Right atrium auricular region (tissue), 2 donors: ENCODE results near the gene TDRD12. TPM values are rescaled to one million over a fixed set of nuclear protein-coding genes. Genes with fewer than 3 reads are reported as not detected.
"Not testable (repeated sequence)": the region's sequence is repeated elsewhere in the genome, so short reads cannot be mapped to it uniquely, and the experiment has no call there.

ENCODE experiments used
- DNase-seq: peaks from one replicate; pipeline ENCODE4 v3.0.0-alpha.2; 2019; ENCODE audit warnings: low spot score
- H3K27ac ChIP-seq, 2 donors: fragments of 200-600 bp; sonication (generic); 1 replicate in 1 of 2; 2 replicates in 1 of 2; pipeline ENCODE4 v1.5.1; 2016 to 2019
- H3K27me3 ChIP-seq, 2 donors: fragments of 200-600 bp; sonication (generic); one replicate each; pipeline versions ENCODE4 v1.5.1 to v1.6.0; 2017 to 2019
- H3K36me3 ChIP-seq: fragments of 200-600 bp; sonication (generic); one replicate; pipeline ENCODE4 v1.5.1; 2016
- H3K4me1 ChIP-seq, 2 donors: fragments of 200-600 bp; sonication (generic); one replicate each; pipeline versions ENCODE4 v1.5.1 to v1.6.0; 2017 to 2019
- H3K4me3 ChIP-seq, 2 donors: fragments of 200-600 bp; sonication (generic); 1 replicate in 1 of 2; 2 replicates in 1 of 2; pipeline ENCODE4 v1.5.1; 2017 to 2019; ENCODE audit warnings: mild to moderate bottlenecking in 1 of 2, moderate library complexity in 1 of 2
- H3K9me3 ChIP-seq, 2 donors: fragments of 200-600 bp; sonication (generic); one replicate each; pipeline ENCODE4 v1.5.1; 2019
- CTCF ChIP-seq, 2 donors: fragments of 200-600 bp; sonication (generic); IDR thresholded peaks; one replicate each; pipeline ENCODE4 v1.5.1; 2019; ENCODE audit warnings: antibody characterized with exemption in 2 of 2
- total RNA-seq, 2 donors: library from RNA; depleted of rRNA; stranded (reverse); fragments of >200 nt; gene quantifications; one replicate each; pipeline ENCODE4 v1.1.0, GENCODE V29; 2016

TDRD12 gene
- total RNA-seq, 2 donors from 2014 or later: 0.28 to 0.96 TPM

DNA sequence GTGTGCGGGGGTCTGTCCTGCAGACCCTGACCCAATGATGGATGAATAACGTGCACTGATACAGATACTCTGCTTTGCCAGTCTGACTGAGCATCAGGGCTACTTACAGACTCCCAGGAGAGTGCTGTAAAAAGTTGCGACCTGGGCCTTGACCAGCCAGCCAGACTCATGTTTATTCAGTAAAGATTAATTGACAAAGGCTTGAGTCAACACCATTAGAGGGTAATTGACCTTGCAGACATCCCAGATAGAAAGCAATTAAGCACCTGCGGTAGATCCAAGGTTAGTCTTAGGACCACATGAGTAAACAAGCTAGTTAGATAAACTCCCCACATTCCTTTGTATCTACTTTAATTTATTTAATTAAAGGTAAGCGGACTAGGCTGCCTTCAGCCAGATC lies 17.6 kb upstream of the TDRD12 start:
- no peak for TF ChIP-seq CTCF (IDR thresholded peaks at IDR 0.05)
- H3K36me3 ChIP-seq: peaks cover 42% of the 10 kb centered on the region
- H3K4me3 ChIP-seq: no peak overlapping the region

GRCh38 chr19:32704006-32704405 lies 15.6 kb upstream of the TDRD12 start:
- peaks cover 0 to 19% of the 10 kb centered on the region in 2 donors for H3K9me3 ChIP-seq
- H3K4me3 ChIP-seq, DNase-seq, H3K27ac ChIP-seq, H3K4me1 ChIP-seq, H3K27me3 ChIP-seq: not testable (repeated sequence)
- H3K36me3 ChIP-seq: peaks cover 35% of the 10 kb centered on the region

More for the DNA sequence above, 17.6 kb upstream of the TDRD12 start:
- H3K27me3 ChIP-seq: no peaks in the 10 kb centered on the region
- H3K27ac ChIP-seq: no peak overlapping the region
- peaks cover 0 to 1% of the 10 kb centered on the region in 2 donors for H3K4me1 ChIP-seq
- peaks cover 0 to 19% of the 10 kb centered on the region in 2 donors for H3K9me3 ChIP-seq
- no peak for DNase-seq

DNA sequence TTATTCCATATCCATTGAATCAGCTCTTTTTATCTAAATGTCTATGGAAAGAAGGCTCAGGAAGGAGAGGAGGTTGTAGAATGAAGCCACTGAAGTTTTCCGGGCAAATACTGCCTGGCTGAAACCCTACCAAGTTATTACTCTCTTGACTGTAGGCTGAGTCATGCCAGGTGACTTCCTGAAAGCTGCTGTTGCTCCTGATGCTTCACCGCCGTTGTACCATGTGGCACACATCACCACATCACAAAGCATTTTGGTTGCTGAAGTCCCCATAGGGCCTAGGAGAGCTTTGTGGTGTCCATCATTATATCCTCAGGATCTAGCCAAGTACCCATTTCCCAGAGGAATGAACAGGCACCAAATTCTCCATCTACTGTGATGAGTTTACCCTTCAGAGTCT lies 11.1 kb upstream of the TDRD12 start:
- no peak for TF ChIP-seq CTCF (IDR thresholded peaks at IDR 0.05)
- no peak for DNase-seq
- Histone ChIP-seq H3K4me1 (no peaks in the 10 kb centered on the region), H3K4me3 (no peak overlapping the region), H3K36me3 (peaks cover 38% of the 10 kb centered on the region), H3K9me3 (peaks cover 0 to 17% of the 10 kb centered on the region in 2 donors), H3K27me3 (no peaks in the 10 kb centered on the region), H3K27ac (no peak overlapping the region)

DNA sequence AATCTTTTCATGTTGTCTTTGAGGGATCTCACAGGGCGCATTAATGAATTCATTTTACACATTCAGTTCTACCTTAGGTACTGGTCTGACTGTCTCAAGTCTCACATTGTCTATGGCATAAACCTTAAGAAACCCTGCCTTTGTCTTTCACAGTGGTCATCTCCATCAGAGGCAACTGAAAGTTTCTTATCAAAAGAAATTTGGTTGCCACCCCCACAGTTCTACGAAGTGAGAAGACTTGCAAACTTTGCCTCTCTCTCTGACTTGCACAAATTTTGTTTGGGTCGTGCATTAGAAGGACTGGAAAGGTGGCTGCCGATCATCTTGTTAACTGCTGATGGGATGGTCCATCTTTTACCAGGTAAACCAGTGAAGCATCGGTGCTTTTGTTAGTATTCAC lies 10.5 kb upstream of the TDRD12 start:
- no peaks in the 10 kb centered on the region for H3K27me3 ChIP-seq
- H3K36me3 ChIP-seq: peaks cover 41% of the 10 kb centered on the region
- H3K9me3 ChIP-seq: peaks cover 0 to 11% of the 10 kb centered on the region in 2 donors
- no peak overlapping the region for H3K27ac ChIP-seq
- no peaks in the 10 kb centered on the region for H3K4me1 ChIP-seq
- TF ChIP-seq CTCF (IDR thresholded peaks at IDR 0.05): no peak
- no peak for DNase-seq
- H3K4me3 ChIP-seq: no peak overlapping the region

- Histone ChIP-seq H3K4me3 (no peak overlapping the region), H3K9me3 (no peaks in the 10 kb centered on the region), H3K27ac (no peak overlapping the region), H3K27me3 (no peaks in the 10 kb centered on the region), H3K4me1 (no peaks in the 10 kb centered on the region), H3K36me3 (peaks cover 25% of the 10 kb centered on the region)
- no peak for DNase-seq
- TF ChIP-seq CTCF (IDR thresholded peaks at IDR 0.05): no peak
These were observed 7.8 kb upstream of the TDRD12 start for GRCh38 chr19:32711747-32712146.

- DNase-seq, H3K27me3 ChIP-seq, H3K27ac ChIP-seq, H3K4me3 ChIP-seq, H3K4me1 ChIP-seq, H3K9me3 ChIP-seq: not testable (repeated sequence)
- peaks cover 25% of the 10 kb centered on the region for H3K36me3 ChIP-seq
These were observed 3.4 kb upstream of the TDRD12 start for GRCh38 chr19:32716203-32716602.

DNA sequence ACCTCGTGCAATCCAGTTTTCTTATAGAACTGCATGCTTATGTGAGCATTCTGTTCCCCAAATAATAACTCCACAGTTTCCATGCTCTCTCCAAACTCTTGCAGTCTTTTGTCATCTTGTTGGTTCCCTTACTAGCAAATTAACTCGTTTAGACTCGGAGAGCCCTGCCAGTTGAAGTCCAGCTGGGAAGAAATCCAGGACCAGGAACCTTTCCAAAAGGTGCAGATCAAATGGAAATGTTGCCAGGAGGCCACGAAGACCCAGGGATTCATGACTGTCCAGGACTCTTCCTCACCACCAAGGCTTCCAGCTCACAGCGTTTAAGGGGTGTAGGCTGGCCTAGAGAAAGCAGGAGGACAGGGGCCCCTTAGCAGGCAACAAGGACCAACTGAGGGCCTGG lies 2.1 kb upstream of the TDRD12 start:
- H3K4me3 ChIP-seq: no peak overlapping the region
- peaks cover 17% of the 10 kb centered on the region for H3K36me3 ChIP-seq
- H3K9me3 ChIP-seq: no peaks in the 10 kb centered on the region
- no peak overlapping the region for H3K27ac ChIP-seq
- no peak for DNase-seq
- H3K4me1 ChIP-seq: no peaks in the 10 kb centered on the region
- no peak for TF ChIP-seq CTCF (IDR thresholded peaks at IDR 0.05)
- no peaks in the 10 kb centered on the region for H3K27me3 ChIP-seq
